ENCODE results near the gene GABRR3. TPM values are rescaled to one million over a fixed set of nuclear protein-coding genes. Genes with fewer than 3 reads are reported as not detected.

Gene GABRR3
- polyA plus RNA-seq, 1 donor from 2014 or later = not detected

- H3K27ac ChIP-seq (ENCODE audit: low read length) = no peak overlapping the region
- no peaks in the 10 kb centered on the region for H3K36me3 ChIP-seq (ENCODE audit: insufficient read depth, low read length)
- H2AFZ ChIP-seq (ENCODE audit: low read depth, low read length) = no peak overlapping the region
- H3K4me3 ChIP-seq (ENCODE audit: low read length) = no peak overlapping the region
- H3K9me3 ChIP-seq (ENCODE audit: low read length) = no peaks in the 10 kb centered on the region
- no peak for TF ChIP-seq MXI1 (conservative IDR thresholded peaks at IDR 0.05; ENCODE audit: poor library complexity, severe bottlenecking)
- no peak for TF ChIP-seq TAF1 (IDR thresholded peaks at IDR 0.05; ENCODE audit: low read depth)
- TF ChIP-seq EZH2 (IDR thresholded peaks at IDR 0.05; ENCODE audit: borderline replicate concordance, insufficient read depth, low read length, poor library complexity, severe bottlenecking) = no peak
- TF ChIP-seq RAD21 (conservative IDR thresholded peaks at IDR 0.05) = no peak
- TF ChIP-seq, protein P1, sequence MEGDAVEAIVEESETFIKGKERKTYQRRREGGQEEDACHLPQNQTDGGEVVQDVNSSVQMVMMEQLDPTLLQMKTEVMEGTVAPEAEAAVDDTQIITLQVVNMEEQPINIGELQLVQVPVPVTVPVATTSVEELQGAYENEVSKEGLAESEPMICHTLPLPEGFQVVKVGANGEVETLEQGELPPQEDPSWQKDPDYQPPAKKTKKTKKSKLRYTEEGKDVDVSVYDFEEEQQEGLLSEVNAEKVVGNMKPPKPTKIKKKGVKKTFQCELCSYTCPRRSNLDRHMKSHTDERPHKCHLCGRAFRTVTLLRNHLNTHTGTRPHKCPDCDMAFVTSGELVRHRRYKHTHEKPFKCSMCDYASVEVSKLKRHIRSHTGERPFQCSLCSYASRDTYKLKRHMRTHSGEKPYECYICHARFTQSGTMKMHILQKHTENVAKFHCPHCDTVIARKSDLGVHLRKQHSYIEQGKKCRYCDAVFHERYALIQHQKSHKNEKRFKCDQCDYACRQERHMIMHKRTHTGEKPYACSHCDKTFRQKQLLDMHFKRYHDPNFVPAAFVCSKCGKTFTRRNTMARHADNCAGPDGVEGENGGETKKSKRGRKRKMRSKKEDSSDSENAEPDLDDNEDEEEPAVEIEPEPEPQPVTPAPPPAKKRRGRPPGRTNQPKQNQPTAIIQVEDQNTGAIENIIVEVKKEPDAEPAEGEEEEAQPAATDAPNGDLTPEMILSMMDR (IDR thresholded peaks at IDR 0.05; ENCODE audit: poor library complexity, severe bottlenecking) = no peak
- TF ChIP-seq SMC3 (conservative IDR thresholded peaks at IDR 0.05; ENCODE audit: poor library complexity) = no peak
- no peak for TF ChIP-seq EP300 (conservative IDR thresholded peaks at IDR 0.05; ENCODE audit: poor library complexity, severe bottlenecking)
- no peak for TF ChIP-seq POLR2AphosphoS5 (IDR thresholded peaks at IDR 0.05)
- TF ChIP-seq, protein P2, sequence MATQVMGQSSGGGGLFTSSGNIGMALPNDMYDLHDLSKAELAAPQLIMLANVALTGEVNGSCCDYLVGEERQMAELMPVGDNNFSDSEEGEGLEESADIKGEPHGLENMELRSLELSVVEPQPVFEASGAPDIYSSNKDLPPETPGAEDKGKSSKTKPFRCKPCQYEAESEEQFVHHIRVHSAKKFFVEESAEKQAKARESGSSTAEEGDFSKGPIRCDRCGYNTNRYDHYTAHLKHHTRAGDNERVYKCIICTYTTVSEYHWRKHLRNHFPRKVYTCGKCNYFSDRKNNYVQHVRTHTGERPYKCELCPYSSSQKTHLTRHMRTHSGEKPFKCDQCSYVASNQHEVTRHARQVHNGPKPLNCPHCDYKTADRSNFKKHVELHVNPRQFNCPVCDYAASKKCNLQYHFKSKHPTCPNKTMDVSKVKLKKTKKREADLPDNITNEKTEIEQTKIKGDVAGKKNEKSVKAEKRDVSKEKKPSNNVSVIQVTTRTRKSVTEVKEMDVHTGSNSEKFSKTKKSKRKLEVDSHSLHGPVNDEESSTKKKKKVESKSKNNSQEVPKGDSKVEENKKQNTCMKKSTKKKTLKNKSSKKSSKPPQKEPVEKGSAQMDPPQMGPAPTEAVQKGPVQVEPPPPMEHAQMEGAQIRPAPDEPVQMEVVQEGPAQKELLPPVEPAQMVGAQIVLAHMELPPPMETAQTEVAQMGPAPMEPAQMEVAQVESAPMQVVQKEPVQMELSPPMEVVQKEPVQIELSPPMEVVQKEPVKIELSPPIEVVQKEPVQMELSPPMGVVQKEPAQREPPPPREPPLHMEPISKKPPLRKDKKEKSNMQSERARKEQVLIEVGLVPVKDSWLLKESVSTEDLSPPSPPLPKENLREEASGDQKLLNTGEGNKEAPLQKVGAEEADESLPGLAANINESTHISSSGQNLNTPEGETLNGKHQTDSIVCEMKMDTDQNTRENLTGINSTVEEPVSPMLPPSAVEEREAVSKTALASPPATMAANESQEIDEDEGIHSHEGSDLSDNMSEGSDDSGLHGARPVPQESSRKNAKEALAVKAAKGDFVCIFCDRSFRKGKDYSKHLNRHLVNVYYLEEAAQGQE (IDR thresholded peaks at IDR 0.05; ENCODE audit: borderline replicate concordance) = no peak
- no peaks in the 10 kb centered on the region for H3F3A ChIP-seq (ENCODE audit: insufficient read depth, low read length, poor library complexity, severe bottlenecking)
- no peak overlapping the region for H3K4me2 ChIP-seq (ENCODE audit: low read length)
- H3K27me3 ChIP-seq (ENCODE audit: insufficient read depth, low read depth, low read length) = no peaks in the 10 kb centered on the region
- no peaks in the 10 kb centered on the region for H3K79me2 ChIP-seq (replicated peaks; ENCODE audit: insufficient read depth, low read length)
- no peaks in the 10 kb centered on the region for H4K20me1 ChIP-seq (ENCODE audit: insufficient read depth)
- no peak overlapping the region for H3K9ac ChIP-seq (ENCODE audit: low read length)
- H3K9me2 ChIP-seq (ENCODE audit: insufficient read depth, low read length) = no peaks in the 10 kb centered on the region
Observed at GRCh38 chr3:98038286-98038685, 3.2 kb upstream of the GABRR3 start.

- H3K9ac ChIP-seq (ENCODE audit: low read length) = no peak overlapping the region
- H3F3A ChIP-seq (ENCODE audit: insufficient read depth, low read length, poor library complexity, severe bottlenecking) = no peaks in the 10 kb centered on the region
- no peaks in the 10 kb centered on the region for H3K79me2 ChIP-seq (replicated peaks; ENCODE audit: insufficient read depth, low read length)
- no peaks in the 10 kb centered on the region for H4K20me1 ChIP-seq (ENCODE audit: insufficient read depth)
- no peak overlapping the region for H3K4me2 ChIP-seq (ENCODE audit: low read length)
- H3K27me3 ChIP-seq (ENCODE audit: insufficient read depth, low read depth, low read length) = no peaks in the 10 kb centered on the region
- H3K9me3 ChIP-seq (ENCODE audit: low read length) = no peaks in the 10 kb centered on the region
- H3K4me3 ChIP-seq (ENCODE audit: low read length) = no peak overlapping the region
- H3K27ac ChIP-seq (ENCODE audit: low read length) = no peak overlapping the region
- no peaks in the 10 kb centered on the region for H3K9me2 ChIP-seq (ENCODE audit: insufficient read depth, low read length)
- no peak for TF ChIP-seq TAF1 (IDR thresholded peaks at IDR 0.05; ENCODE audit: low read depth)
- TF ChIP-seq EP300 (conservative IDR thresholded peaks at IDR 0.05; ENCODE audit: poor library complexity, severe bottlenecking) = no peak
- no peaks in the 10 kb centered on the region for H3K36me3 ChIP-seq (ENCODE audit: insufficient read depth, low read length)
- H2AFZ ChIP-seq (ENCODE audit: low read depth, low read length) = no peak overlapping the region
Observed at GRCh38 chr3:98034486-98034885, 629 bp downstream of the GABRR3 start.

DNA sequence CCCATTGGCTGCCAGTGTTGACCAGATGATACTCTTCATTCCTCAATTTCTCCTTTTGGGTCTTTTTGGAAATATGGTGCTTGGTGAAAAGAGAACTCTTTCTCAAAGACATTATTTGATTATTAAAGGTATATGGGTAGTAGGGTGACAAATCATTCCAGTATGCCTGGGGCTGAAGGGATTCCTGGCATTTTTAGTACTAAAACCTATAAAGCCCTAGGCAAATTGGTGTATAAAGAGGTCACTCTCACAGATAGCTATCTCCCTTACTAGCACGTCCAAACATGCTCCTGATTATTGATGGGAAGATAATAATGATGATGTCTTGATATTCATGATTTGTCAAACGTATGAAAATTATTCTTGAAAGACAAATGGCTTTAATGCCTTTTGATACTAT, 1.1 kb downstream of the GABRR3 start:
- no peak overlapping the region for H3K4me2 ChIP-seq (ENCODE audit: low read length)
- H4K20me1 ChIP-seq (ENCODE audit: insufficient read depth) = no peaks in the 10 kb centered on the region
- TF ChIP-seq, protein P2 (IDR thresholded peaks at IDR 0.05; ENCODE audit: borderline replicate concordance) = no peak
- TF ChIP-seq EP300 (conservative IDR thresholded peaks at IDR 0.05; ENCODE audit: poor library complexity, severe bottlenecking) (no peak), POLR2AphosphoS5 (IDR thresholded peaks at IDR 0.05) (no peak), RAD21 (conservative IDR thresholded peaks at IDR 0.05) (no peak), SMC3 (conservative IDR thresholded peaks at IDR 0.05; ENCODE audit: poor library complexity) (no peak), TAF1 (IDR thresholded peaks at IDR 0.05; ENCODE audit: low read depth) (no peak), EZH2 (IDR thresholded peaks at IDR 0.05; ENCODE audit: borderline replicate concordance, insufficient read depth, low read length, poor library complexity, severe bottlenecking) (no peak), MXI1 (conservative IDR thresholded peaks at IDR 0.05; ENCODE audit: poor library complexity, severe bottlenecking) (no peak)
- TF ChIP-seq, protein P1 (IDR thresholded peaks at IDR 0.05; ENCODE audit: poor library complexity, severe bottlenecking) = no peak
- no peaks in the 10 kb centered on the region for H3K9me3 ChIP-seq (ENCODE audit: low read length)
- H3K79me2 ChIP-seq (replicated peaks; ENCODE audit: insufficient read depth, low read length) = no peaks in the 10 kb centered on the region
- H3K27ac ChIP-seq (ENCODE audit: low read length) = no peak overlapping the region
- H2AFZ ChIP-seq (ENCODE audit: low read depth, low read length) = no peak overlapping the region
- H3K27me3 ChIP-seq (ENCODE audit: insufficient read depth, low read depth, low read length) = no peaks in the 10 kb centered on the region
- H3K4me3 ChIP-seq (ENCODE audit: low read length) = no peak overlapping the region
- H3K36me3 ChIP-seq (ENCODE audit: insufficient read depth, low read length) = no peaks in the 10 kb centered on the region
- no peaks in the 10 kb centered on the region for H3F3A ChIP-seq (ENCODE audit: insufficient read depth, low read length, poor library complexity, severe bottlenecking)
- no peak overlapping the region for H3K9ac ChIP-seq (ENCODE audit: low read length)
- no peaks in the 10 kb centered on the region for H3K9me2 ChIP-seq (ENCODE audit: insufficient read depth, low read length)

Measured in neural cell (in vitro differentiated cells).